ENCODE measurements around the gene COMMD9.

DNA sequence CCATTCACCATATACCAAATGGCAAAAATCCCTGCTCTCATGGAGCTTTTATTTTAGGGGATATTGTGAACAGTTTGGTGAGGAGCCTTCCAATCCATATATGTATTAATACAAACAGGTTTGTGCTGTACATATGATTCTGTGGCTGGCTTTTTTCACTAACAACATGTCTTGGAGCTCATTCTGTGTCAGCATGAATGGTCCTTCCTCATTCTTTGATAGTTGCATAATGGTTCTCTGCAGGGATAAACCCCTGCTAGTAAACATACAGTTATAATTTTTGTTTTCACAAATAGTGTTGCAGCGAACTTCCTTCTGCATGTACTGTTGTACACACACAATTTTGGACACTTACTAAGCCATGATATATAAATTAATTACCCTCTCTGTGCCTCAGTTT is 15.1 kb upstream of the COMMD9 start:
- TF ChIP-seq, protein P1, sequence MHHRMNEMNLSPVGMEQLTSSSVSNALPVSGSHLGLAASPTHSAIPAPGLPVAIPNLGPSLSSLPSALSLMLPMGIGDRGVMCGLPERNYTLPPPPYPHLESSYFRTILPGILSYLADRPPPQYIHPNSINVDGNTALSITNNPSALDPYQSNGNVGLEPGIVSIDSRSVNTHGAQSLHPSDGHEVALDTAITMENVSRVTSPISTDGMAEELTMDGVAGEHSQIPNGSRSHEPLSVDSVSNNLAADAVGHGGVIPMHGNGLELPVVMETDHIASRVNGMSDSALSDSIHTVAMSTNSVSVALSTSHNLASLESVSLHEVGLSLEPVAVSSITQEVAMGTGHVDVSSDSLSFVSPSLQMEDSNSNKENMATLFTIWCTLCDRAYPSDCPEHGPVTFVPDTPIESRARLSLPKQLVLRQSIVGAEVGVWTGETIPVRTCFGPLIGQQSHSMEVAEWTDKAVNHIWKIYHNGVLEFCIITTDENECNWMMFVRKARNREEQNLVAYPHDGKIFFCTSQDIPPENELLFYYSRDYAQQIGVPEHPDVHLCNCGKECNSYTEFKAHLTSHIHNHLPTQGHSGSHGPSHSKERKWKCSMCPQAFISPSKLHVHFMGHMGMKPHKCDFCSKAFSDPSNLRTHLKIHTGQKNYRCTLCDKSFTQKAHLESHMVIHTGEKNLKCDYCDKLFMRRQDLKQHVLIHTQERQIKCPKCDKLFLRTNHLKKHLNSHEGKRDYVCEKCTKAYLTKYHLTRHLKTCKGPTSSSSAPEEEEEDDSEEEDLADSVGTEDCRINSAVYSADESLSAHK (tag by site-specific recombination; IDR thresholded peaks at IDR 0.05) = no peak
- TF ChIP-seq ZNF223 (tag by site-specific recombination; IDR thresholded peaks at IDR 0.05) (no peak), ZNF23 (tag by site-specific recombination; IDR thresholded peaks at IDR 0.05; ENCODE audit: borderline replicate concordance) (no peak), BCL11A (tag by site-specific recombination; IDR thresholded peaks at IDR 0.05; ENCODE audit: low read depth) (no peak)
- TF ChIP-seq, protein P2, sequence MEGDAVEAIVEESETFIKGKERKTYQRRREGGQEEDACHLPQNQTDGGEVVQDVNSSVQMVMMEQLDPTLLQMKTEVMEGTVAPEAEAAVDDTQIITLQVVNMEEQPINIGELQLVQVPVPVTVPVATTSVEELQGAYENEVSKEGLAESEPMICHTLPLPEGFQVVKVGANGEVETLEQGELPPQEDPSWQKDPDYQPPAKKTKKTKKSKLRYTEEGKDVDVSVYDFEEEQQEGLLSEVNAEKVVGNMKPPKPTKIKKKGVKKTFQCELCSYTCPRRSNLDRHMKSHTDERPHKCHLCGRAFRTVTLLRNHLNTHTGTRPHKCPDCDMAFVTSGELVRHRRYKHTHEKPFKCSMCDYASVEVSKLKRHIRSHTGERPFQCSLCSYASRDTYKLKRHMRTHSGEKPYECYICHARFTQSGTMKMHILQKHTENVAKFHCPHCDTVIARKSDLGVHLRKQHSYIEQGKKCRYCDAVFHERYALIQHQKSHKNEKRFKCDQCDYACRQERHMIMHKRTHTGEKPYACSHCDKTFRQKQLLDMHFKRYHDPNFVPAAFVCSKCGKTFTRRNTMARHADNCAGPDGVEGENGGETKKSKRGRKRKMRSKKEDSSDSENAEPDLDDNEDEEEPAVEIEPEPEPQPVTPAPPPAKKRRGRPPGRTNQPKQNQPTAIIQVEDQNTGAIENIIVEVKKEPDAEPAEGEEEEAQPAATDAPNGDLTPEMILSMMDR (tag by site-specific recombination; IDR thresholded peaks at IDR 0.05) = no peak
- TF ChIP-seq, protein P3, sequence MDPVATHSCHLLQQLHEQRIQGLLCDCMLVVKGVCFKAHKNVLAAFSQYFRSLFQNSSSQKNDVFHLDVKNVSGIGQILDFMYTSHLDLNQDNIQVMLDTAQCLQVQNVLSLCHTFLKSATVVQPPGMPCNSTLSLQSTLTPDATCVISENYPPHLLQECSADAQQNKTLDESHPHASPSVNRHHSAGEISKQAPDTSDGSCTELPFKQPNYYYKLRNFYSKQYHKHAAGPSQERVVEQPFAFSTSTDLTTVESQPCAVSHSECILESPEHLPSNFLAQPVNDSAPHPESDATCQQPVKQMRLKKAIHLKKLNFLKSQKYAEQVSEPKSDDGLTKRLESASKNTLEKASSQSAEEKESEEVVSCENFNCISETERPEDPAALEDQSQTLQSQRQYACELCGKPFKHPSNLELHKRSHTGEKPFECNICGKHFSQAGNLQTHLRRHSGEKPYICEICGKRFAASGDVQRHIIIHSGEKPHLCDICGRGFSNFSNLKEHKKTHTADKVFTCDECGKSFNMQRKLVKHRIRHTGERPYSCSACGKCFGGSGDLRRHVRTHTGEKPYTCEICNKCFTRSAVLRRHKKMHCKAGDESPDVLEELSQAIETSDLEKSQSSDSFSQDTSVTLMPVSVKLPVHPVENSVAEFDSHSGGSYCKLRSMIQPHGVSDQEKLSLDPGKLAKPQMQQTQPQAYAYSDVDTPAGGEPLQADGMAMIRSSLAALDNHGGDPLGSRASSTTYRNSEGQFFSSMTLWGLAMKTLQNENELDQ (tag by site-specific recombination; IDR thresholded peaks at IDR 0.05; ENCODE audit: low read depth) = no peak
